ENCODE measurements around the gene FMOD.
"Not testable (repeated sequence)": the region's sequence is repeated elsewhere in the genome, so short reads cannot be mapped to it uniquely, and the experiment has no call there.

The FMOD gene

GRCh38 chr1:203326830-203327683, 23.9 kb downstream of the FMOD start:
- DNase-seq (ENCODE audit: low spot score) = peak; percentile 91

- DNase-seq (ENCODE audit: low spot score) = no peak
Measured at GRCh38 chr1:203325418-203326091, 25.4 kb downstream of the FMOD start.

- DNase-seq (ENCODE audit: low spot score) = no peak
Measured at GRCh38 chr1:203325026-203325417, 25.9 kb downstream of the FMOD start.

- no peak for DNase-seq (ENCODE audit: low spot score)
Measured at GRCh38 chr1:203324105-203325025, 26.6 kb downstream of the FMOD start.

GRCh38 chr1:203323587-203323986, 27.3 kb downstream of the FMOD start:
- no peak for DNase-seq (ENCODE audit: low spot score)

- no peak for DNase-seq (ENCODE audit: low spot score)
Measured at GRCh38 chr1:203322500-203323179, 28.3 kb downstream of the FMOD start.

- DNase-seq (ENCODE audit: low spot score) = no peak
Measured at GRCh38 chr1:203321273-203322052, 29.5 kb downstream of the FMOD start.

GRCh38 chr1:203320591-203321272, 30.2 kb downstream of the FMOD start:
- DNase-seq (ENCODE audit: low spot score) = no peak

- DNase-seq (ENCODE audit: low spot score) = no peak
Measured at GRCh38 chr1:203318229-203318517, 32.7 kb downstream of the FMOD start.

- no peak for DNase-seq (ENCODE audit: low spot score)
Measured at GRCh38 chr1:203317429-203318228, 33.3 kb downstream of the FMOD start.

GRCh38 chr1:203316626-203317093, 34.3 kb downstream of the FMOD start:
- DNase-seq (ENCODE audit: low spot score) = no peak

GRCh38 chr1:203314025-203314759, 36.7 kb downstream of the FMOD start:
- DNase-seq (ENCODE audit: low spot score) = not testable (repeated sequence)

- no peak for DNase-seq (ENCODE audit: low spot score)
Measured at GRCh38 chr1:203311368-203312301, 39.3 kb downstream of the FMOD start.

- no peak for DNase-seq (ENCODE audit: low spot score)
Measured at GRCh38 chr1:203308923-203309331, 42.0 kb downstream of the FMOD start.

- DNase-seq (ENCODE audit: low spot score) = no peak
Measured at GRCh38 chr1:203308328-203308922, 42.5 kb downstream of the FMOD start.

GRCh38 chr1:203307641-203308126, 43.2 kb downstream of the FMOD start:
- DNase-seq (ENCODE audit: low spot score) = no peak

GRCh38 chr1:203306965-203307541, 43.9 kb downstream of the FMOD start:
- DNase-seq (ENCODE audit: low spot score) = no peak

Measured in kidney tubule cell (primary cell).